HepG2 (cell line): ENCODE measurements around the gene CBLB. TPM values are rescaled to one million over a fixed set of nuclear protein-coding genes. Genes with fewer than 3 reads are reported as not detected.
A peak's percentile ranks its signal among the peaks of the same experiment; 100 is the strongest.

ENCODE experiments used
- ZGPAT ChIP-seq: IDR thresholded peaks from 2 replicates; pipeline ENCODE4 v1.6.1; 2016; ENCODE audit warnings: mild to moderate bottlenecking
- ZNF280D ChIP-seq: sonication (generic); formaldehyde crosslinking; IDR thresholded peaks from 2 replicates; pipeline ENCODE4 v1.5.1; 2020; ENCODE audit warnings: mild to moderate bottlenecking, missing genetic modification reagents
- polyA plus RNA-seq, 8 experiments: library from polyadenylated mRNA; depleted of rRNA in 3 of 8; stranded (reverse) in 7 of 8; unstranded in 1 of 8; fragments of >200 nt; fragmentation: Illumina TruSeq in 4 of 8; extraction: Trizol in 4 of 8; gene quantifications; 2 replicates each; pipeline versions ENCODE4 v1.2.1 to v1.2.3, GENCODE V29; 2011 to 2016; ENCODE audit warnings: low read depth in 4 of 8, missing spikeins in 1 of 8, mixed read lengths in 1 of 8; ENCODE audit not compliant: insufficient read depth in 1 of 8
- total RNA-seq, 5 experiments: library from RNA; depleted of rRNA; stranded (reverse); fragments of >200 nt; fragmentation: Illumina TruSeq; extraction: Trizol; gene quantifications; 2 replicates each; pipeline ENCODE4 v1.2.3, GENCODE V29; 2016; ENCODE audit warnings: low read depth in 1 of 5
- TF ChIP-seq, protein P1 (sequence below): sonication (generic); formaldehyde crosslinking; IDR thresholded peaks from 2 replicates; pipeline ENCODE4 v1.4.0; 2020; ENCODE audit warnings: missing genetic modification reagents, borderline replicate concordance

CBLB gene
- total and polyA plus RNA-seq, 2 of the 13 experiments (the other 11 are each of a cell fraction or from before 2014, with no cell fraction given) = 9.8 to 16.4 TPM

- TF ChIP-seq ZGPAT (CRISPR knock-in tag) = 0 out of 2 replicates have a peak, but pooled peaks have one; percentile 5
- TF ChIP-seq, protein P1, sequence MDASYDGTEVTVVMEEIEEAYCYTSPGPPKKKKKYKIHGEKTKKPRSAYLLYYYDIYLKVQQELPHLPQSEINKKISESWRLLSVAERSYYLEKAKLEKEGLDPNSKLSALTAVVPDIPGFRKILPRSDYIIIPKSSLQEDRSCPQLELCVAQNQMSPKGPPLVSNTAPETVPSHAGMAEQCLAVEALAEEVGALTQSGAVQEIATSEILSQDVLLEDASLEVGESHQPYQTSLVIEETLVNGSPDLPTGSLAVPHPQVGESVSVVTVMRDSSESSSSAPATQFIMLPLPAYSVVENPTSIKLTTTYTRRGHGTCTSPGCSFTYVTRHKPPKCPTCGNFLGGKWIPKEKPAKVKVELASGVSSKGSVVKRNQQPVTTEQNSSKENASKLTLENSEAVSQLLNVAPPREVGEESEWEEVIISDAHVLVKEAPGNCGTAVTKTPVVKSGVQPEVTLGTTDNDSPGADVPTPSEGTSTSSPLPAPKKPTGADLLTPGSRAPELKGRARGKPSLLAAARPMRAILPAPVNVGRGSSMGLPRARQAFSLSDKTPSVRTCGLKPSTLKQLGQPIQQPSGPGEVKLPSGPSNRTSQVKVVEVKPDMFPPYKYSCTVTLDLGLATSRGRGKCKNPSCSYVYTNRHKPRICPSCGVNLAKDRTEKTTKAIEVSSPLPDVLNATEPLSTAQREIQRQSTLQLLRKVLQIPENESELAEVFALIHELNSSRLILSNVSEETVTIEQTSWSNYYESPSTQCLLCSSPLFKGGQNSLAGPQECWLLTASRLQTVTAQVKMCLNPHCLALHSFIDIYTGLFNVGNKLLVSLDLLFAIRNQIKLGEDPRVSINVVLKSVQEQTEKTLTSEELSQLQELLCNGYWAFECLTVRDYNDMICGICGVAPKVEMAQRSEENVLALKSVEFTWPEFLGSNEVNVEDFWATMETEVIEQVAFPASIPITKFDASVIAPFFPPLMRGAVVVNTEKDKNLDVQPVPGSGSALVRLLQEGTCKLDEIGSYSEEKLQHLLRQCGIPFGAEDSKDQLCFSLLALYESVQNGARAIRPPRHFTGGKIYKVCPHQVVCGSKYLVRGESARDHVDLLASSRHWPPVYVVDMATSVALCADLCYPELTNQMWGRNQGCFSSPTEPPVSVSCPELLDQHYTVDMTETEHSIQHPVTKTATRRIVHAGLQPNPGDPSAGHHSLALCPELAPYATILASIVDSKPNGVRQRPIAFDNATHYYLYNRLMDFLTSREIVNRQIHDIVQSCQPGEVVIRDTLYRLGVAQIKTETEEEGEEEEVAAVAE (CRISPR knock-in tag) = no peak
- TF ChIP-seq ZNF280D = no peak
Observed at GRCh38 chr3:105869531-105869833, 670 bp upstream of the CBLB start (continued).
